GM23338 (cell line): ENCODE data around the gene CNTNAP2. TPM values are rescaled to one million over a fixed set of nuclear protein-coding genes. Genes with fewer than 3 reads are reported as not detected.
A peak's percentile ranks its signal among the peaks of the same experiment; 100 is the strongest.

Source experiments
- ATAC-seq: fragments of 200-7000 bp; cut with Tn5 transposase; 3 replicates; pipeline ENCODE4 v1.9.1; 2020
- DNase-seq: peaks from one replicate; pipeline ENCODE4 v3.0.0-alpha.2; 2015; ENCODE audit warnings: low spot score
- H2AFZ ChIP-seq: fragments of 200-600 bp; sonication (generic); 2 replicates; pipeline ENCODE4 v1.8.0; 2016; ENCODE audit warnings: antibody characterized with exemption, mild to moderate bottlenecking, moderate library complexity
- H3F3A ChIP-seq: fragments of 200-600 bp; sonication (generic); replicated peaks from 2 replicates; pipeline ENCODE4 v1.8.0; 2017; ENCODE audit warnings: antibody characterized with exemption, mixed run types, low read depth
- H3K27ac ChIP-seq: fragments of 200-600 bp; sonication (generic); 2 replicates; pipeline ENCODE4 v1.6.1; 2016; ENCODE audit warnings: low read depth
- H3K27me3 ChIP-seq: fragments of 200-600 bp; sonication (generic); 2 replicates; pipeline ENCODE4 v1.8.0; 2016; ENCODE audit warnings: mild to moderate bottlenecking, mixed run types, moderate library complexity; ENCODE audit not compliant: insufficient read depth
- H3K36me3 ChIP-seq: fragments of 200-600 bp; sonication (generic); 2 replicates; pipeline ENCODE4 v1.8.0; 2016; ENCODE audit warnings: mild to moderate bottlenecking; ENCODE audit not compliant: insufficient read depth
- H3K4me1 ChIP-seq: fragments of 200-600 bp; sonication (generic); 2 replicates; pipeline ENCODE4 v1.8.0; 2016; ENCODE audit warnings: mild to moderate bottlenecking, moderate library complexity; ENCODE audit not compliant: insufficient read depth
- H3K4me2 ChIP-seq: fragments of 200-600 bp; sonication (generic); 2 replicates; pipeline ENCODE4 v1.7.1; 2017; ENCODE audit warnings: mixed run types
- H3K4me3 ChIP-seq: fragments of 200-600 bp; sonication (generic); 2 replicates; pipeline ENCODE4 v1.6.1; 2016; ENCODE audit warnings: mixed run types
- H3K79me2 ChIP-seq: fragments of 200-600 bp; sonication (generic); replicated peaks from 2 replicates; pipeline ENCODE4 v1.8.0; 2017; ENCODE audit warnings: mild to moderate bottlenecking; ENCODE audit not compliant: insufficient read depth
- H3K9me2 ChIP-seq: fragments of 200-600 bp; sonication (generic); 2 replicates; pipeline ENCODE4 v1.8.0; 2017; ENCODE audit not compliant: insufficient read depth
- H4K20me1 ChIP-seq: fragments of 200-600 bp; sonication (generic); replicated peaks from 2 replicates; pipeline ENCODE4 v1.8.0; 2017; ENCODE audit warnings: mild to moderate bottlenecking; ENCODE audit not compliant: insufficient read depth
- H3K27ac Mint-ChIP-seq: 2 replicates; pipeline ENCODE4 v1.8.0; 2020; ENCODE audit warnings: inconsistent platforms, mild to moderate bottlenecking, moderate library complexity, mixed read lengths
- H3K27me3 Mint-ChIP-seq: 3 replicates; pipeline ENCODE4 v1.8.0; 2022; ENCODE audit warnings: low read depth, mild to moderate bottlenecking, moderate library complexity, mixed read lengths, inconsistent platforms; ENCODE audit not compliant: insufficient read depth, poor library complexity
- H3K36me3 Mint-ChIP-seq: 3 replicates; pipeline ENCODE4 v1.8.0; 2021; ENCODE audit warnings: low read depth, mild to moderate bottlenecking, inconsistent platforms, moderate library complexity, mixed read lengths
- H3K4me1 Mint-ChIP-seq: 3 replicates; pipeline ENCODE4 v1.8.0; 2020; ENCODE audit warnings: mild to moderate bottlenecking, inconsistent platforms, mixed read lengths
- H3K4me3 Mint-ChIP-seq: 3 replicates; pipeline ENCODE4 v1.8.0; 2021; ENCODE audit warnings: moderate library complexity, mild to moderate bottlenecking, inconsistent platforms, mixed read lengths
- H3K9me3 Mint-ChIP-seq: 3 replicates; pipeline ENCODE4 v1.8.0; 2020; ENCODE audit warnings: moderate library complexity, mild to moderate bottlenecking, inconsistent platforms, mixed read lengths
- CREB1 ChIP-seq: fragments of 250-450 bp; sonication (Bioruptor Pico); IDR thresholded peaks from 2 replicates; pipeline ENCODE4 v1.5.0; 2020; ENCODE audit warnings: low read depth, mild to moderate bottlenecking, moderate library complexity
- EZH2 ChIP-seq: fragments of 200-600 bp; sonication (generic); IDR thresholded peaks from one replicate; pipeline ENCODE4 v1.8.0; 2017; ENCODE audit warnings: antibody characterized with exemption, mild to moderate bottlenecking, low read depth; ENCODE audit not compliant: unreplicated experiment
- EZH2phosphoT487 ChIP-seq: fragments of 200-600 bp; sonication (generic); IDR thresholded peaks from one replicate; pipeline ENCODE4 v1.8.1; 2018; ENCODE audit warnings: antibody characterized with exemption; ENCODE audit not compliant: unreplicated experiment
- JUNB ChIP-seq: IDR thresholded peaks from one replicate; pipeline ENCODE4 v1.6.1; 2016; ENCODE audit warnings: antibody characterized with exemption; ENCODE audit not compliant: unreplicated experiment
- NANOG ChIP-seq: IDR thresholded peaks from 2 replicates; pipeline ENCODE4 v1.6.1; 2016; ENCODE audit warnings: antibody characterized with exemption, borderline replicate concordance
- POLR2AphosphoS5 ChIP-seq: IDR thresholded peaks from 2 replicates; pipeline ENCODE4 v1.6.1; 2016; ENCODE audit warnings: antibody characterized with exemption, low read depth
- STAT1 ChIP-seq: IDR thresholded peaks from one replicate; pipeline ENCODE4 v1.6.1; 2016; ENCODE audit warnings: antibody characterized with exemption; ENCODE audit not compliant: unreplicated experiment
- ZNF114 ChIP-seq: fragments of 250-450 bp; sonication (Bioruptor Pico); IDR thresholded peaks from 2 replicates; pipeline ENCODE4 v1.5.0; 2020; ENCODE audit warnings: mild to moderate bottlenecking, moderate library complexity
- ZNF331 ChIP-seq: fragments of 250-450 bp; sonication (Bioruptor Pico); IDR thresholded peaks from 2 replicates; pipeline ENCODE4 v1.5.0; 2020; ENCODE audit warnings: low read depth, mild to moderate bottlenecking, moderate library complexity
- polyA plus RNA-seq: library from polyadenylated mRNA; unstranded; fragments of >200 nt; fragmentation: Nextera tagmentation; extraction: Ambion mirVana; gene quantifications from 2 replicates; pipeline ENCODE4 v1.2.1, GENCODE V29; 2016
- total RNA-seq: library from RNA; depleted of rRNA; stranded (reverse); fragments of >200 nt; shearing (Covaris generic); gene quantifications from 2 replicates; pipeline ENCODE4 v1.2.3, GENCODE V29; 2014
- TF ChIP-seq, protein P1 (sequence below): IDR thresholded peaks from 2 replicates; pipeline ENCODE4 v1.6.1; 2016; ENCODE audit warnings: antibody characterized with exemption
- TF ChIP-seq, protein P2 (sequence below): fragments of 250-450 bp; sonication (Bioruptor Pico); IDR thresholded peaks from 2 replicates; pipeline ENCODE4 v1.5.0; 2020; ENCODE audit warnings: mild to moderate bottlenecking, moderate library complexity
- TF ChIP-seq, protein P3 (sequence below), 2 experiments: fragments of 200-600 bp in 1 of 2; sonication (generic) in 1 of 2; conservative IDR thresholded peaks; 2 replicates each; pipeline versions ENCODE4 v1.5.1 to v1.6.1; 2016 to 2017; ENCODE audit warnings: antibody characterized with exemption in 2 of 2, low read depth in 2 of 2, mild to moderate bottlenecking in 2 of 2, moderate library complexity in 1 of 2
- TF ChIP-seq, protein P4 (sequence below): IDR thresholded peaks from one replicate; pipeline ENCODE4 v1.6.1; 2018; ENCODE audit warnings: antibody characterized with exemption; ENCODE audit not compliant: unreplicated experiment

Gene CNTNAP2
- total and polyA plus RNA-seq, 2 experiments from 2014 or later: 38.2 to 61.3 TPM

DNA sequence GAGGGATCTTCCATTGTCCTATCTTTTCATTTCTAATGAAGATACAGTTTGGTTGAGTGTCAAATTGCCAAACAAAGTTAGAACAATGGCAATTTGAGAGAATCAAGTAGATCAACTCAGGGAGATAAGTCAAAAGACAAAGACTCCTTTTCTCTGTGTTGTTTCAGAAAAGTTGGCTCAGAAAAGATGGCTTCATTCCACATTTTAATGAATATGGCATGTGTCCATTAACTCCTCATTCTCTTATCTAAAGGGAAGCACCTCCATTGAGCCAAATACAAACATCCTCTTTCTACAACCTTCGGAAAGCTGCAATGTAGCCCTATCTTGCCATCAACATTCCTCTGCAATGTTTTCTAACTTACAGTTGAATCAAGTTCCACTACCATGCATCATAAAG lies 1535.0 kb downstream of the CNTNAP2 start:
- Histone ChIP-seq H3K36me3 (0 out of 2 replicates have a peak, but pooled peaks cover 5% of the 10 kb centered on the region), H3K4me2 (no peak overlapping the region), H3K4me3 (no peak overlapping the region), H3K27ac (no peak overlapping the region), H2AFZ (peak overlapping the region; percentile 40; the same call in 1 of the 2 replicates), H3K4me1 (peaks cover 10% of the 10 kb centered on the region), H3K79me2 (no peaks in the 10 kb centered on the region), H3F3A (no peaks in the 10 kb centered on the region), H3K9me2 (no peaks in the 10 kb centered on the region), H3K27me3 (no peaks in the 10 kb centered on the region), H4K20me1 (no peaks in the 10 kb centered on the region)
- H3K4me1 Mint-ChIP-seq: peaks cover 12% of the 10 kb centered on the region
- no peaks in the 10 kb centered on the region for H3K27me3 Mint-ChIP-seq
- ATAC-seq (no peak), DNase-seq (no peak)
- TF ChIP-seq, protein P1, sequence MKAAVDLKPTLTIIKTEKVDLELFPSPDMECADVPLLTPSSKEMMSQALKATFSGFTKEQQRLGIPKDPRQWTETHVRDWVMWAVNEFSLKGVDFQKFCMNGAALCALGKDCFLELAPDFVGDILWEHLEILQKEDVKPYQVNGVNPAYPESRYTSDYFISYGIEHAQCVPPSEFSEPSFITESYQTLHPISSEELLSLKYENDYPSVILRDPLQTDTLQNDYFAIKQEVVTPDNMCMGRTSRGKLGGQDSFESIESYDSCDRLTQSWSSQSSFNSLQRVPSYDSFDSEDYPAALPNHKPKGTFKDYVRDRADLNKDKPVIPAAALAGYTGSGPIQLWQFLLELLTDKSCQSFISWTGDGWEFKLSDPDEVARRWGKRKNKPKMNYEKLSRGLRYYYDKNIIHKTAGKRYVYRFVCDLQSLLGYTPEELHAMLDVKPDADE: no peak
- TF ChIP-seq ZNF331 (no peak), NANOG (no peak), ZNF114 (CRISPR knock-in tag) (no peak), STAT1 (no peak), JUNB (no peak), CREB1 (CRISPR knock-in tag) (no peak), POLR2AphosphoS5 (no peak), EZH2phosphoT487 (no peak), EZH2 (no peak)
- TF ChIP-seq, protein P2, sequence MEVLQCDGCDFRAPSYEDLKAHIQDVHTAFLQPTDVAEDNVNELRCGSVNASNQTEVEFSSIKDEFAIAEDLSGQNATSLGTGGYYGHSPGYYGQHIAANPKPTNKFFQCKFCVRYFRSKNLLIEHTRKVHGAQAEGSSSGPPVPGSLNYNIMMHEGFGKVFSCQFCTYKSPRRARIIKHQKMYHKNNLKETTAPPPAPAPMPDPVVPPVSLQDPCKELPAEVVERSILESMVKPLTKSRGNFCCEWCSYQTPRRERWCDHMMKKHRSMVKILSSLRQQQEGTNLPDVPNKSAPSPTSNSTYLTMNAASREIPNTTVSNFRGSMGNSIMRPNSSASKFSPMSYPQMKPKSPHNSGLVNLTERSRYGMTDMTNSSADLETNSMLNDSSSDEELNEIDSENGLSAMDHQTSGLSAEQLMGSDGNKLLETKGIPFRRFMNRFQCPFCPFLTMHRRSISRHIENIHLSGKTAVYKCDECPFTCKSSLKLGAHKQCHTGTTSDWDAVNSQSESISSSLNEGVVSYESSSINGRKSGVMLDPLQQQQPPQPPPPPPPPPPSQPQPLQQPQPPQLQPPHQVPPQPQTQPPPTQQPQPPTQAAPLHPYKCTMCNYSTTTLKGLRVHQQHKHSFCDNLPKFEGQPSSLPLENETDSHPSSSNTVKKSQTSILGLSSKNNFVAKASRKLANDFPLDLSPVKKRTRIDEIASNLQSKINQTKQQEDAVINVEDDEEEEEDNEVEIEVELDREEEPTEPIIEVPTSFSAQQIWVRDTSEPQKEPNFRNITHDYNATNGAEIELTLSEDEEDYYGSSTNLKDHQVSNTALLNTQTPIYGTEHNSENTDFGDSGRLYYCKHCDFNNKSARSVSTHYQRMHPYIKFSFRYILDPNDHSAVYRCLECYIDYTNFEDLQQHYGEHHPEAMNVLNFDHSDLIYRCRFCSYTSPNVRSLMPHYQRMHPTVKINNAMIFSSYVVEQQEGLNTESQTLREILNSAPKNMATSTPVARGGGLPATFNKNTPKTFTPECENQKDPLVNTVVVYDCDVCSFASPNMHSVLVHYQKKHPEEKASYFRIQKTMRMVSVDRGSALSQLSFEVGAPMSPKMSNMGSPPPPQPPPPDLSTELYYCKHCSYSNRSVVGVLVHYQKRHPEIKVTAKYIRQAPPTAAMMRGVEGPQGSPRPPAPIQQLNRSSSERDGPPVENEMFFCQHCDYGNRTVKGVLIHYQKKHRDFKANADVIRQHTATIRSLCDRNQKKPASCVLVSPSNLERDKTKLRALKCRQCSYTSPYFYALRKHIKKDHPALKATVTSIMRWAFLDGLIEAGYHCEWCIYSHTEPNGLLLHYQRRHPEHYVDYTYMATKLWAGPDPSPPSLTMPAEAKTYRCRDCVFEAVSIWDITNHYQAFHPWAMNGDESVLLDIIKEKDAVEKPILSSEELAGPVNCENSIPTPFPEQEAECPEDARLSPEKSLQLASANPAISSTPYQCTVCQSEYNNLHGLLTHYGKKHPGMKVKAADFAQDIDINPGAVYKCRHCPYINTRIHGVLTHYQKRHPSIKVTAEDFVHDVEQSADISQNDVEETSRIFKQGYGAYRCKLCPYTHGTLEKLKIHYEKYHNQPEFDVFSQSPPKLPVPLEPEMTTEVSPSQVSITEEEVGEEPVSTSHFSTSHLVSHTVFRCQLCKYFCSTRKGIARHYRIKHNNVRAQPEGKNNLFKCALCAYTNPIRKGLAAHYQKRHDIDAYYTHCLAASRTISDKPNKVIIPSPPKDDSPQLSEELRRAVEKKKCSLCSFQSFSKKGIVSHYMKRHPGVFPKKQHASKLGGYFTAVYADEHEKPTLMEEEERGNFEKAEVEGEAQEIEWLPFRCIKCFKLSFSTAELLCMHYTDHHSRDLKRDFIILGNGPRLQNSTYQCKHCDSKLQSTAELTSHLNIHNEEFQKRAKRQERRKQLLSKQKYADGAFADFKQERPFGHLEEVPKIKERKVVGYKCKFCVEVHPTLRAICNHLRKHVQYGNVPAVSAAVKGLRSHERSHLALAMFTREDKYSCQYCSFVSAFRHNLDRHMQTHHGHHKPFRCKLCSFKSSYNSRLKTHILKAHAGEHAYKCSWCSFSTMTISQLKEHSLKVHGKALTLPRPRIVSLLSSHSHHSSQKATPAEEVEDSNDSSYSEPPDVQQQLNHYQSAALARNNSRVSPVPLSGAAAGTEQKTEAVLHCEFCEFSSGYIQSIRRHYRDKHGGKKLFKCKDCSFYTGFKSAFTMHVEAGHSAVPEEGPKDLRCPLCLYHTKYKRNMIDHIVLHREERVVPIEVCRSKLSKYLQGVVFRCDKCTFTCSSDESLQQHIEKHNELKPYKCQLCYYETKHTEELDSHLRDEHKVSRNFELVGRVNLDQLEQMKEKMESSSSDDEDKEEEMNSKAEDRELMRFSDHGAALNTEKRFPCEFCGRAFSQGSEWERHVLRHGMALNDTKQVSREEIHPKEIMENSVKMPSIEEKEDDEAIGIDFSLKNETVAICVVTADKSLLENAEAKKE (CRISPR knock-in tag): no peak
- TF ChIP-seq, protein P3, sequence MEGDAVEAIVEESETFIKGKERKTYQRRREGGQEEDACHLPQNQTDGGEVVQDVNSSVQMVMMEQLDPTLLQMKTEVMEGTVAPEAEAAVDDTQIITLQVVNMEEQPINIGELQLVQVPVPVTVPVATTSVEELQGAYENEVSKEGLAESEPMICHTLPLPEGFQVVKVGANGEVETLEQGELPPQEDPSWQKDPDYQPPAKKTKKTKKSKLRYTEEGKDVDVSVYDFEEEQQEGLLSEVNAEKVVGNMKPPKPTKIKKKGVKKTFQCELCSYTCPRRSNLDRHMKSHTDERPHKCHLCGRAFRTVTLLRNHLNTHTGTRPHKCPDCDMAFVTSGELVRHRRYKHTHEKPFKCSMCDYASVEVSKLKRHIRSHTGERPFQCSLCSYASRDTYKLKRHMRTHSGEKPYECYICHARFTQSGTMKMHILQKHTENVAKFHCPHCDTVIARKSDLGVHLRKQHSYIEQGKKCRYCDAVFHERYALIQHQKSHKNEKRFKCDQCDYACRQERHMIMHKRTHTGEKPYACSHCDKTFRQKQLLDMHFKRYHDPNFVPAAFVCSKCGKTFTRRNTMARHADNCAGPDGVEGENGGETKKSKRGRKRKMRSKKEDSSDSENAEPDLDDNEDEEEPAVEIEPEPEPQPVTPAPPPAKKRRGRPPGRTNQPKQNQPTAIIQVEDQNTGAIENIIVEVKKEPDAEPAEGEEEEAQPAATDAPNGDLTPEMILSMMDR (conservative IDR thresholded peaks at IDR 0.05; ENCODE audit: low read depth in 2 of 2): no peak
- TF ChIP-seq, protein P4, sequence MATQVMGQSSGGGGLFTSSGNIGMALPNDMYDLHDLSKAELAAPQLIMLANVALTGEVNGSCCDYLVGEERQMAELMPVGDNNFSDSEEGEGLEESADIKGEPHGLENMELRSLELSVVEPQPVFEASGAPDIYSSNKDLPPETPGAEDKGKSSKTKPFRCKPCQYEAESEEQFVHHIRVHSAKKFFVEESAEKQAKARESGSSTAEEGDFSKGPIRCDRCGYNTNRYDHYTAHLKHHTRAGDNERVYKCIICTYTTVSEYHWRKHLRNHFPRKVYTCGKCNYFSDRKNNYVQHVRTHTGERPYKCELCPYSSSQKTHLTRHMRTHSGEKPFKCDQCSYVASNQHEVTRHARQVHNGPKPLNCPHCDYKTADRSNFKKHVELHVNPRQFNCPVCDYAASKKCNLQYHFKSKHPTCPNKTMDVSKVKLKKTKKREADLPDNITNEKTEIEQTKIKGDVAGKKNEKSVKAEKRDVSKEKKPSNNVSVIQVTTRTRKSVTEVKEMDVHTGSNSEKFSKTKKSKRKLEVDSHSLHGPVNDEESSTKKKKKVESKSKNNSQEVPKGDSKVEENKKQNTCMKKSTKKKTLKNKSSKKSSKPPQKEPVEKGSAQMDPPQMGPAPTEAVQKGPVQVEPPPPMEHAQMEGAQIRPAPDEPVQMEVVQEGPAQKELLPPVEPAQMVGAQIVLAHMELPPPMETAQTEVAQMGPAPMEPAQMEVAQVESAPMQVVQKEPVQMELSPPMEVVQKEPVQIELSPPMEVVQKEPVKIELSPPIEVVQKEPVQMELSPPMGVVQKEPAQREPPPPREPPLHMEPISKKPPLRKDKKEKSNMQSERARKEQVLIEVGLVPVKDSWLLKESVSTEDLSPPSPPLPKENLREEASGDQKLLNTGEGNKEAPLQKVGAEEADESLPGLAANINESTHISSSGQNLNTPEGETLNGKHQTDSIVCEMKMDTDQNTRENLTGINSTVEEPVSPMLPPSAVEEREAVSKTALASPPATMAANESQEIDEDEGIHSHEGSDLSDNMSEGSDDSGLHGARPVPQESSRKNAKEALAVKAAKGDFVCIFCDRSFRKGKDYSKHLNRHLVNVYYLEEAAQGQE: no peak
- H3K27ac Mint-ChIP-seq: no peak overlapping the region
- no peaks in the 10 kb centered on the region for H3K36me3 Mint-ChIP-seq
- peaks cover 6% of the 10 kb centered on the region; the same call in 2 of the 3 replicates for H3K9me3 Mint-ChIP-seq
- H3K4me3 Mint-ChIP-seq: no peak overlapping the region
